HG02938 (cell line): ENCODE results near the gene CPNE4.
"Not testable (repeated sequence)": the region's sequence is repeated elsewhere in the genome, so short reads cannot be mapped to it uniquely, and the experiment has no call there.

ENCODE experiments used
- ATAC-seq: cut with Tn5 transposase; IDR thresholded peaks from one replicate; pipeline ENCODE4 v1.9.1; 2021; ENCODE audit warnings: mild to moderate bottlenecking, moderate library complexity; ENCODE audit not compliant: unreplicated experiment

CPNE4 gene

DNA sequence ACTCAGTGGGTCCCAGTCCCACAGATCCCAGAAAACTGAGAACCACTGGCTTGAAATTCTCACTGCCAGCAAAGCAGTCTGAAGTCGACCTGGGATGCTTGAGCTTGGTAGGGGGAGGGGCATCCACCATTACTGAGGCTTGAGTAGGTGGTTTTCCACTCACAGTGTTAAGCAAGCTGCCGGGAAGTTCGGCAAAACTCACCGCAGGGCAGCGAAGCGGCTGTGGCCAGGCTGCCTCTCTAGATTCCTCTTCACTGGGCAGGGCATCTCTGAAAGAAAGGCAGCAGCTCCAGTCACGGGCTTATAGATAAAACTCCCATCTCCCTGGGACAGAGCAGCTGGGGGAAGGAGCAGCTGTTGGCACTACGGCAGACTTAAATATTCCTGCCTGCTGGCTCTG lies 71.4 kb downstream of the CPNE4 start:
- ATAC-seq, result not testable (repeated sequence)

DNA sequence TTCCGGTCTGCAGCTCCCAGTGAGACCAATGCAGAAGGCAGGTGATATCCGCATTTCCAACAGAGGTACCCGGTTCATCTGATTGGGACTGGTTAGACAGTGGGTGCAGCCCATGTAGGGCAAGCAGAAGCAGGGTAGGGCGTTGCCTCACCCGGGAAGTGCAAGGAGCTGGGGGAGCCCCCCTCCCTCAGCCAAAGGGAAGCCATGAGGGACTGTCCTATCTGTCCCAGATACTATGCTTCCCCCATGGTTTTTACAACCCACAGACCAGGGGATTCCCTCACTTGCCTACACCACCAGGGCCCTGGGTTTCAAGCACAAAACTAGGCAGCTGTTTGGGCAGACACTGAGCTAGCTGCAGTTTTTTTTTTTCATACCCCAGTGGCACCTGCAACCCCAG lies 71.8 kb downstream of the CPNE4 start:
- no peak for ATAC-seq

DNA sequence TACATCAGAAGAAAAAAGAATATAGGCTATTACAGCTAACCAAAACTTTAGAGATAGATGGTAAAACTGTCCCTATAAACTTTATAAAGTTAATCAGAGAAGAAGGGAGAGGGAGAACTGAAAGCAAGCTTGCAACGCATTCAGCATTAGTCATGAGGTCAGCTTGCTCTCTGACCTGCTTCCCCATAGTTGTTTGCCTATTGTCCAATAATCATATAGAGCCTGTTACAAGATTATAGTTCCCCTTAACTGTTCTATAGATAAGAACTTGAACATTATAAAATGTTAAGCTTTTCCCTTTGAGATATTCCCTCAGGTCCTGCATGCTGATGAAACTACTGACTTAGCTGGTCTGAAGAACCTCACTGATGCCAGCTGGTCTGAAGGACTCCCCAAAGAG lies 74.5 kb downstream of the CPNE4 start:
- ATAC-seq, result no peak

DNA sequence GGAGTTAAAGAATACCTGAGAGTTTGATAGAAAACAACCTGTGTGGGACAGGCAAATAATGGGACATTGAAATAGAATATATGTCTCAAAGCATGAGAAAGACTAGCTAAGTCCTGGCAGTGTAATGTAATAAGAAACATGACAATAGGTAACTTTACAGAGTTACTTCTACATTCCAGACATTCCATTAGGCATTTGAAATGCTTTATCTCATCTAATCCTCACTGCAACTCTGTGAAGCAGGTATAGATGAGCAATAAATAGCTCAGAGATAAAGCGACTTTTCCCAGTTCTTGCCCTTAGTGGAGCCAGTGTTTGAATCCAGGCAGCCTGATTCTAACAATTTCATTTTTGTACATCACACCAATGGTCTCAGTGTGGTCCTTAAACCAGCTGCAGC lies 76.8 kb downstream of the CPNE4 start:
- no peak for ATAC-seq

DNA sequence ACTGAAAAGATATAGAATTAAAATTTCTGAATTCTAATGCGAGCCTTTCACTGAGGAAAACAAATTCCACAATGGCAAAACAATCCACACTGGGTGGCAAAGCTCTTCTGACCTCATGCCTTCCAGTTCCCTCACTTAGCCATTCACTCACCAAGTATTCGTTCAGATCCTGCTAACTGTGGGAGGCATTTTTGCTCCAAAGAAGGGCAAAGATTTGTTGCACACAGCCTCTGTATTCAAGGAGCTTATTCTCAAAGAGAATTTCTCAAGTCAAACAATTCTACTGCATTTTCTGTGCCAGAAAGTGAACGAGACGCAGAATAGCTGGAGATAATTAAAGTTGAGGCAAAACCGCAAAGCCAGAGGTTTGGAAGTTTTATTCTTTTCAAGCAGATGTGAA lies 77.3 kb downstream of the CPNE4 start:
- no peak for ATAC-seq

DNA sequence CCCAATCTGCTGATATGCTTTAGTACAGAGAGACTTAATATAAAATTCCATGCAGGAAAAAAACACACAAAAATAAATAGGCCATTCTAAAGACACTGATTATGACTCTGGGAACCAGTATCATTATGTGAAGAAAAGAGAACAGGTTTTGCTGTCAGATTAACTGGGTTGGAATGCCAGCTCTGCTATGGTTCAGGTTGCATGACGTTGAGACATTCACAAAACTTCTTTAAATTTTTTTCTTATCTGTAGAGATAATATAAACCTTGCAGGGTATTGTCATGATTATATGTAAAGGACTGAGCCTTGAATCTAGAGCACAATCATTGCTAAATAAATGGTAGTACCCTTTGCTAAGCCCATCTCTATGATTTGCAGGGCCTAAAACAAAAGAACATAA lies 86.0 kb downstream of the CPNE4 start:
- ATAC-seq, result no peak

DNA sequence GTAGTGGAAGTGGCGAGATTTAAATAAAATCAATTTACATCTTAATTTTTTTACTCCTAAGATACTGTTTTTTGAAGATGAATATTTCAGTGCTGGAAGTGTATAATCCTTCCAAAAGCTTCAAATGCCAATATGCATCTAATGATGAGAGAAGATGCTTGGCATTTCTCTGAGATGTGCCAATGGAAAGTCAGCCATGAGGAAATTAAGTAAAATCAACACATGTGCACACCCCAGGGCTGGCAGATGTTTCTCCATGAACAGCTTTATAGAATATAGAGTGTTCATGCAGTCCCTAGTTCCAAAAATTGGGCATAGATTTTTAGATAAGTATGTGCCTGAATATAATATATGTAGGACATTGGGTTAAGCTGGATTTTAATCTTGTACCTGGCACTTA lies 90.1 kb downstream of the CPNE4 start:
- no peak for ATAC-seq

DNA sequence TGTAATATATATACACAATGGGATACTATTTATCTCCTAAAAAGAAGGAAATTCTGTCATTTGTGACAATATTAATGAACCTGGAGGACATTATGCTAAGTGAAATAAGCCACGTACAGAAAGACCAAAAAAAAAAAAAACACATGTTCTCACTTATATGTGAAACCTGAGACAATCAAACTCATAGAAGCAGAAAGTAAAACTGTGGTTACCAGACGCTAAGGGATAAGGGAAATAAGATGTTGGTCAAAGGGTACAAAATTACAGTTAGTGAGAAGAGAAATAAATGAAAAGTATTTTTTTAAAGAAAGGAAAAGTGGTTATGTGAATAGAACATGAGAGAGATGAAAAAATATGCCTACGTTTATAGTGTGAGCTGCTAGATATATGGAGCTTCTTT lies 101.1 kb downstream of the CPNE4 start:
- ATAC-seq, result no peak

DNA sequence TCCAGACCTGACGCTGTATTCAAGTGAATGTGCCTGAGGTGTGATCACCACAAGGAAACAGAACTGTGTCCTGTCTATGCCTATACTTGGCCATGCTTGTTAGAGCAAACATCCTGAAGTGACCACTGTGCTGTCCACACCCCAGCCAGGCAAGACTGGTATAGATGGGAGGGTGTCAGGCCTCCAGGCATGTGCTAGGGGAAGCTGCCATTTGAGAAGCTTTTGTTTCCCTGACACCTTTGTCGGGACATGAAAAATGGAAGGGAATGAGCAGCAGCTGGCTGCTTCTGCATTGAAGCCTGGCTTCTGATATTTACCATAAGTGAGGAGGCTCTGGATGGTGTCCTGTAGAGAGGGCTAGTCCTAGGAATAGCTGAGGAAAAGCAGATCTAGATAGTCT lies 106.2 kb downstream of the CPNE4 start:
- no peak for ATAC-seq

DNA sequence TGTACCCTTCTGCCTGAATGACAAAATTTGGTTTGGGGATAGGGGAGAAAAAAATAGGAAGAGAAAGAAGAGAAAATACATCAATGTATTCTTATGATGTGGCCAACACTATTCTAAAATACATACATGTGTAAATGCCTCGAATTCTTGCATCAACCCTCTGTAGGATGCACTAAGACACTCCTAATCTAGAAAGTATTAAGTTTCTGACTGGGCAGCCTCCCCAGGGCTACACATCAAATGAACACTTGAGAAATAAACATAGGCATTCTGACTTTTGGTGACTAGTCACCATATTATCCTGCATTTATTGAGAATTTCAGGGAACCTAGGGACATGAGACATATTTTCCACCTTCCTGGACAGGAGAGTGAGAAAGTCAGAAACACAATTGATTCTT lies 109.2 kb downstream of the CPNE4 start:
- no peak for ATAC-seq

DNA sequence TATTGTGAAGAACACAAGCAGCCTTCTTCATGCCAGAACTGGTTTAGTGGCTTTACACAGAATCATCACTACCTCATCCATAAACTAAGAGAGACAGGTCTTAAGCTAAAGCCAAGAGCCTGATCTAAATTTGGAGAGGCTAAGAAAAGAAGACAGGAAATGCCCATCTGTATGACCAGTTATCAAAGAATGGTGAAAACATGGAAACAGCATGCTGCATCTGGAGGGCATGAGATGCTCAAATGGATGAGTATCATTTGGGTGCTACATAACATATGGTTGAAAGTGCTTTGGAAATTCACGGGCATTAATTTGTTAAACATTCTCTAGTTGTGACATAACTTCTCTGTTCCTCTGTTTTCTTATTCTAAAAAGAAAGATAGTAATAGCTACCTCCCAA lies 112.5 kb downstream of the CPNE4 start:
- ATAC-seq, result no peak

DNA sequence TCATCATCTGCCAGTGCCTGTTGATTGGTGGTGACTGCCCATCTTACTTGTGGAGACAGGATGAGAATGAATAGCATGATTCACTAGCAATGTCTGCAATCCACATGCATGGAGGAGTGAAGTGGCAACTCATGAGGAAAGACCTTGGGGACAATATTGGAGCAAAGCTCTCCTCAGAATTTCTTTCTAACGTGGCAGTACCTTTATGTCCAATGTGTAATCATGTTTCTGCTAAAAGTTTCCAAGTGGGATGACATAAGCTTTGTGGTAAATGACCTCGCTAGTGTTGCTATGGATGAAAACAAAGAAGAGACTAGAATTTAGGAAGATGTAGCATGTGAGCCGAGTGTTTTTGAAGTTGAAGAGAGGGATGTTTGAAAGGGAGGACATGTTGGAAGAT lies 117.8 kb downstream of the CPNE4 start:
- no peak for ATAC-seq

DNA sequence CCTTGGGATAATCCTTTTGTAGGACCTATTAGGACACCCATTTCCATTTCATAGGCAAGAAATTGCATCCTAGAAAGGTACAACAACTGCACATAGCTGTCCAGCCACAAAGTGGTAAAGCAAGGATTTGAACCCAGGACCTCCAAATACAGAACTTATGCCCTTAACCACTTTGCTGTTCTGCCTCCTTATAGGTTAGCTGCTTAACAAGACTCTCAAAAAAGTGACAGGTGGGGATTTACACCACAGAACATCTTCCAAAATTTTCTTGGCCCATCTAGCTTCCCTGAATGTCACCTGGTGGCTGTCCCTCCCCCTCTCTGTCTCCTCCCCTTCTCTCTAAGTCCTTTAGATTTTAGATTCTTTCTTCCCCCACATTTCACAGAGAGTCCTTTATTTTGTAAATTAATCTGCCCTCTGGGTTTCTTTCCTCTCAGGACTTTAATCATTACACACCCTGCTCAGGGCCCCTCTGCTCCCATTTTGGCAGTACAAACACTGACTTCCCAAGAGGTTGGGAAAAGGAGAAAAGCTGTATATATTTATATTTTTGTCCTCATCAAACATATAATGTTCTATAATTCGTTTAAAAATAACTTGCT lies 120.6 kb downstream of the CPNE4 start:
- ATAC-seq, result no peak

DNA sequence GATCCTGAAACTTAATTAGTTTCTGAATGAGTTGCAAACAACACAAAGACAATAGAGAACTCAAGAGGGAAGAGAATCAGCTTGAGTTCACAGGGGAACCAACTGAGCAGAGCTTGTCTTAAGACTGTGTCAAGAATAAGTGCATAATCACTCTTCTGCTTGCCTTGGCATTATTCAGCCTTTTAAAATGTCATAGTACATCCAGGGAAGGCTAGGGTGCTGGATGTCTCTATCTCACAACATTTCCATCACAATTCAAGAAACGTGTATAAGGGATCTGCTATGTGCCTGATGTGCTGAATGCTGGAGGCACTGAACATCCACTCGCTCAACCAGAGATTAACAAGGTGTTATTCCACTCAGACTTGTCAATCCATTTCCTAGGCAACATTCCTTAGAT lies 122.6 kb downstream of the CPNE4 start:
- ATAC-seq, result no peak

DNA sequence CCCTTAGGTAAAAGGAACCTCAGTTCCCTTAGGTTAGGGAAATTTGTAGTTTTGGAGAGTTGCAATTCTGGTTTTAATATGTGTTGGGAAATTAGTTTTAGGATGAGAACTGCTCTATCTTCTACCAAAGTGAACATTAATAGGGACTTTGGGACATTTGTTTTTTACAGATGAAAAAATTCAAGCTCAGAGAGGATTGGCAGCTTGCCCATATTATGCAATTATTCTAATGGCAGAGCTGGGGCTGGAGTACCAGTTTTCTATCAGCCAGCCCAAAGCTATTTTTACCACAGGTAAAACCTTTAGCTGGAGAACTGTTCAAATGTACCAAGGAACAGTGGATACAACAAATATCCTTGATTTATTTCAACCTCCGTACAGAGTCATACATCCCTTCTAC lies 127.0 kb downstream of the CPNE4 start:
- ATAC-seq, result no peak

DNA sequence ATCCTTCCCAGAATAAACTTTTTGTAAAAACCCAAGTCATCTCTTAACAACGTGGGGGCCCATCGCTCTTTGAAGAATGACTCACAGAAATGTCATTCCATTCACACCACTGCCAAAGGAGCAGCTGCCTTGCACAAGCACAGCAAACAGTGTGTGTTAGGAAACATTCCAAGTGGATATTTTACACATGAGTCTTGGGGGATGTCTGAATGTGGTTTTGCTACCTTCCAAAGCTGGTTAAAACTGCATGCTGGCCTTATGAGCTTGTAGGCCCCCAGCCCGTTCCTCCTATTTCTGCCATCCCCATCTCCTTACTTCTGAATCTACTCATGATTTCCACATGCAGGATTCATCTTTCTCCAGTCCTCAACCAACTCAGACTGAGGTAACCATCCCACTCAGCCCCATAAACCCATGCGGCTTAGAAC lies 130.8 kb downstream of the CPNE4 start:
- no peak for ATAC-seq

DNA sequence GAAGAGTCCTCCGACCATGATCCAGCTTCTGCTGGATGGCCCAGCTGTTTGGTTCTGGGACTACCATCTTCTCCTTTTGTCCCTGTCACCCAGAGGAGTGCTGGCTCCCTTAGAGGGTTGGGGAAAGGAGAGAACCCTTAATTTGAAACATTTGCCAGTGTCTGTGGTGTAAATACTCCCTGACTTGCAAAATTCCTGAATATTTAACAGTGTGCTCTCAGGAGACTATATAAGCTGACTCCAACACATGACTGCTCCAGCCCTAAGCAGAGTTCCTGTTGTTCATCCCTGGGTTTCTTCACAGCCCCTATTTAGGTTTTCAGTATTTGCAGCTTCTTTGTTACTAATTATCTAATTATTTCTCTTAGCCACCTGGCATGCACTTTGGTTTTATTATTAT lies 133.1 kb downstream of the CPNE4 start:
- no peak for ATAC-seq

DNA sequence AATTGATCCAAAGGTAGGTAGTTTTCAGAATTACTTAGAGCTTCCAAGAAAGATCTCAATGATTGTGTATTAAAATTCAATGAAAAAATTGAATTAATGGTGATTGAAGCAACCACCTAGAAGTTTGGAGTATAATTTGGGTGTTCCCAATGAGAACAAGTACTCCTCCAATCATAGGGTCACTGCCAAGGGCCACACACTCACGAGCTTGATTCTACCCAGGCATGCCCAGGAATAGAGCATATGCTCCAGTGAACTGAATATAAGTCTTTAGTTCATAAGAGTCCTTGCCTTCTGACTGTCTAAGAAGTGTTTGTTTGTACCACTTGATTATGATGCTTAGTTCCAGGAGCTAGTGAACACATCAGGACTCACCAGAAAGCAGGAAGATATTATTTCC lies 133.9 kb downstream of the CPNE4 start:
- ATAC-seq, result no peak

DNA sequence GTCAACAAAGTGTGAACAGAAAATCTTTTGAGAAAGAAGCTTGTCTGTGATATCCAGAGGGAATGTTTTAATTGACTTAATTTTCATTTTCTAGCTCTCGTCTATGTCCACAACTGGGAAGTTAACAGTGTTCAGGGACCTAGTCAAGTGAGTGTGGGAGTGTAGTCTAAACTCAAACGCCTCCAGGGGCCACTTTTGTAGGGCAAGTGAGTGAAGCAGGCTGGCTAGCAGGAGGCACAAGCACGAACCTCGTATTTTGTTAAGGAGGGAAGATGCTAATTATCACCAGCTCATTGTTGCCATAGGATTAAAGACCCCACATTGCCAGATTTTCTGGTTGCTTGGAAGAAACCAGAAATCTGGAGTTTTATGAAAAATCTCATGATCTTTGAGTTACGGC lies 135.8 kb downstream of the CPNE4 start:
- ATAC-seq, result no peak

DNA sequence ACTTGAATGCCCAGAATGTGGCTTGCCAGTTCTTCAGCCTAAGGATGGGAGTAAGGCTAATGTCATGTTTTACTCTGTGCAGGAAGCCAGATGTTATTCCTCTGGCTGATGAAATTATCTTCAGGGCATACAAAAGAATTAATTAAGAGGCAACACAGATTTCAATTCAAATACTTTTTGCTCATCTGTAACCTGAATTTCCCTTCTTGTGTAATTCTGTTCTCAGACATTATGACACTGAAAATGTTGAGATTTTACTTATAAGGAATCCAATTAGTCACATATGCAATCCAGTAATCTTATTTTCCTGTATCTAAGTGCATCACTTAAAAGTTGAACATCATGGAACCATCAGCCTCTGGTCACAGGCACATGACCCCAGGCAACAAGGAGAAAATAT lies 136.5 kb downstream of the CPNE4 start:
- ATAC-seq, result no peak

DNA sequence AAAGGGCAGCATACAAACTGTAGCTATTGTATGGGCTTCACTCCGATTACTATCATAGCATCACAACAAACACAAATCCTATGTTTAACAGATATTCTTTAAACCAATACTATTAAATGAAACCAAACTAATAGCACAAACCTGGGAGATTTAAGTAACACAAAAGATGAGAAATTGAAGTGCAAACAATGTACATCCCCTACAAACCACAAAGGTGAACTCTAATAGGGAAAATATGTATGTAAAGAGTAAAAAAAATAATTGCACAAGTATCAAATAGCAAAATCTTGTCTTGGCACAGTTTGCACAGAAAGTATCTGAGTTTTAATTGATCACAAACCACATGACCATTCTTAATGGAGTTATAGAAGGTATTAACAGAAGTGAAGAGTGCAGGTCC lies 138.5 kb downstream of the CPNE4 start:
- ATAC-seq, result no peak

DNA sequence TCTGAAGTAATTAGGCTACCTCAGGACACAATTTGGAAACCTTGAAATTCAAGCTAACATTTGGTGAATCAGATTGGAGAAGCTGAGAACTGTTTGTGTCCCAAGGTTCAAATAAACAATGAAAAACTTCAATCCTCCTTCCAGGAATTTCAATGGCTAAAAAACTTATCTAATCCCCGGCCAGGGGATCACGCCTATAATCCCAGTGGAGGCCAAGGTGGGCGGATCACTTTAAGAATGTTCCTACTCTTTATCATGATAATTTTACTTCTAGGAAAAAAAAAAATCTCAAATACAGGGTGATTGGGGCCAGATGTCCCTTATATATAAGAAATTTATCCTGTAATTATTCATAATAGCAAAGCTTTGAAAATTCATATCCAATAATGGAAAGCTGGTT lies 139.0 kb downstream of the CPNE4 start:
- no peak for ATAC-seq

DNA sequence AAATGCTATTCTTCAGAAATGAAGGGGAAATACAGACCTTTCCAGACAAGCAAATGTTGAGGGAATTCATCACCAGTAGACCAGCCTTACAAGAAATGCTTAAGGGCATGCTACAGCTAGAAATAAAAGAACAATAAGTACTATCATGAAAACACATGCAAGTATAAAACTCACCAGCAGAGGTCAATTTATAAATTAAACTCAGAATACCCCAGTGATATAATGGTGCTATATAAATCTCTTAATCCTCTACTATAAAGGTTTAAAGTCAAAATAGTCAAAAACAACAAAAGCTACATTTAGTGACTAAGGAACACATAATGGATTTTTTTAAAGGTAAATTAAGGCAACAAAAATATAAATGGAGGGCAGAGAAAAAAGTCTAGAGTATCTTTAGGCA lies 142.5 kb downstream of the CPNE4 start:
- no peak for ATAC-seq

DNA sequence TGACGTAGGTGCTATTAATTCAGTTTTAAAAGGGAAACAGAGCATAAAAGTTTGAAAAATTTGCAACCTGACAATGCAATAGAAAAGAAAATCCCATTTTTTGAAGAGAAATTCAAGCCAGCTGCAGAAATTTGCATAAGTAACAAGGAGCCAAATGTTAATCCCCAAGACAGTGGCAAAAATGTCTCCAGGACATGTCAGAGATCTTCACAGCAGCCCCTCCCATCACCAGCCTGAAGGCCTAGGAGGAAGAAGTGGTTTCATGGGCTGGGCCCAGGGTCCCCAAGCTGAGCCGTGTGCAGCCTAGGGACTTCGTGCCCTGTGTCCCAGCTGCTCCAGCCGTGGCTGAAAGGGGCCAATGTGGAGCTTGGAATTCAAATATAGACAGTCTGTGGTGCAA lies 148.9 kb downstream of the CPNE4 start:
- ATAC-seq, result not testable (repeated sequence)
